SU-DHL-6 (cell line): ENCODE measurements around the gene IRAK1.

Source experiments
- CTCF ChIP-seq: fragments of 200-600 bp; sonication (generic); IDR thresholded peaks from one replicate; pipeline ENCODE4 v1.5.1; 2017; ENCODE audit warnings: antibody characterized with exemption, mild to moderate bottlenecking, low read length, moderate library complexity; ENCODE audit not compliant: insufficient read depth, poor library complexity, severe bottlenecking
- EZH2phosphoT487 ChIP-seq: fragments of 200-600 bp; sonication (generic), shearing (Covaris generic); conservative IDR thresholded peaks from 2 replicates; pipeline ENCODE4 v1.6.1; 2018; ENCODE audit warnings: mild to moderate bottlenecking, antibody characterized with exemption, low read length, moderate library complexity, mixed read lengths

GRCh38 chrX:154021131-154021611 lies 1.5 kb upstream of the IRAK1 start:
- no peak for TF ChIP-seq CTCF
- no peak for TF ChIP-seq EZH2phosphoT487
